HG03060 (cell line): Measurements from ENCODE around the gene DLG5.

Experiments
- ATAC-seq: cut with Tn5 transposase; IDR thresholded peaks from one replicate; pipeline ENCODE4 v1.9.1; 2021; ENCODE audit warnings: low read depth, moderate number of reproducible peaks; ENCODE audit not compliant: unreplicated experiment

The DLG5 gene

GRCh38 chr10:77915319-77916105, 11.0 kb downstream of the DLG5 start:
- ATAC-seq: no peak

DNA sequence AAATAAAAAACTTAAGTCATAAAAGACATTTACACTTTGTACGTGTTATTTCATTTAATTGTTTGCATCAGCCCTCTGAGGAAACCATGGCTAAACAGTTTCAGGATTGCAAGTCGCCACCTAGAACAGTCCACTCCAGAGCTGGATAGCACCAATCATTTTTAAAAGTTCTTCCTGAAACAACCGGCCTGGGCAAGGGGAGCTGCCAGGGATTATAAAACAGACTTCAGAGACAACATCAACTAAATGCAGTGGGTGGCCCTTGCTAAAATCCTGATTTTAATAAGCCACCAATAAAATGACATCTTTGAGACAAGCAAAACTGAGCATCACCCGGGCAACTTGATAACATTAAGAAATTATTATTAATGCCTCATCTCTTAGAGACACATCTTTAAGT, 13.5 kb downstream of the DLG5 start:
- ATAC-seq: no peak

- ATAC-seq: no peak
Measured at GRCh38 chr10:77912576-77912975, 14.0 kb downstream of the DLG5 start.

DNA sequence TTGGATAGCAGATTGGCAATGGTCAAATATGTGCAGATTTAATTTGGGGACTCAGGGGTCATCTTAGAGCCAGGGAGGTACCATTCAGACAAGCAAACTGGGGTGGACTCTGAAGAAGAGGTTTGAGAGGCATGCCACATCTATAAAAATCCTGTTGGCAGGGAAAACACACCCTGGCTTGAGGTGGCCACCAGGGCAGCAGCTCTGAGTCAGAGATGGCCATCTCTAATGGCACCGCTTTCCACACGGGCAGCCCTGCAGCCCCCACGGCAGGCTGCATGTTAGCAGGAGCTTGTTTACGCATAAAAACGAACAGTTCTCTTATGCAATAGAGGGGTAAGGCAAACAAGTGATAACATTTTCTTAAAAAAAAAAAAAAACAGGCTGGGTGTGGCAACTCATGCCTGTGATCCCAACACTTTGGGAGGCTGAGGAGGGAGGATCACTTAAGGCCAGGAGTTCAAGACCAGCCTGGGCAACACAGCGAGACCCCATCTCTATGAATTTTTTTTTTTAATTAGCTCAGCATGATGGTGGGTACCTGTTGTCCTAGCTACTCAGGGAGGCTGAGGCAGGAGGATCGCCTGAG, 14.9 kb downstream of the DLG5 start:
- no peak for ATAC-seq

DNA sequence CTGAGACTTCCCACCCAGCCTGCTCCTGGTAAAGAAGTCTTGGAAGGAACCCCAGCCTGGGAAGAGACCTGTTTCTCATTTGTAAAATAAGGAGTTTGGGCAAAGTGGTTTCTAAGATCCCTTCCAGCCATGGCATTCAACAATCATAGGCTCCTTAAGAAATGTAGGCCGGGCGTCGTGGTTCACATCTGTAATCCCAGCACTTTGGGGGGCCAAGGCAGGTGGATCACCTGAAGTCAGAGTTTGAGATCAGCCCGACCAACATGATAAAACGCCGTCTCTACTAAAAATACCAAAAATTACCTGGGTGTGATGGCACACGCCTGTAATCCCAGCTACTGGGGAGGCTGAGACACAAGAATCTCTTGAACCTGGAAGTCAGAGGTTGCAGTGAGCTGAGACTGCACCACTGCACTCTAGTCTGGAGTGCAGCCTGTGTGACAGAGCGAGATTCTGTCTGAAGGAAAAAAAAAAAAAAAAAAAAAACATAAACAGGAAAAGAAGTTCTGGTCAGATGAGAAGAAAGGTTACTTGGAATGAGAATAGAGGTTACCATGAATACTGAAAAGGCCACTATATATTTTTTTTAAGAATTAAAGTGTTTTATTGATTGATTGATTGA, 15.9 kb downstream of the DLG5 start:
- ATAC-seq: no peak

- ATAC-seq: no peak
Measured at GRCh38 chr10:77909749-77910375, 16.7 kb downstream of the DLG5 start.

DNA sequence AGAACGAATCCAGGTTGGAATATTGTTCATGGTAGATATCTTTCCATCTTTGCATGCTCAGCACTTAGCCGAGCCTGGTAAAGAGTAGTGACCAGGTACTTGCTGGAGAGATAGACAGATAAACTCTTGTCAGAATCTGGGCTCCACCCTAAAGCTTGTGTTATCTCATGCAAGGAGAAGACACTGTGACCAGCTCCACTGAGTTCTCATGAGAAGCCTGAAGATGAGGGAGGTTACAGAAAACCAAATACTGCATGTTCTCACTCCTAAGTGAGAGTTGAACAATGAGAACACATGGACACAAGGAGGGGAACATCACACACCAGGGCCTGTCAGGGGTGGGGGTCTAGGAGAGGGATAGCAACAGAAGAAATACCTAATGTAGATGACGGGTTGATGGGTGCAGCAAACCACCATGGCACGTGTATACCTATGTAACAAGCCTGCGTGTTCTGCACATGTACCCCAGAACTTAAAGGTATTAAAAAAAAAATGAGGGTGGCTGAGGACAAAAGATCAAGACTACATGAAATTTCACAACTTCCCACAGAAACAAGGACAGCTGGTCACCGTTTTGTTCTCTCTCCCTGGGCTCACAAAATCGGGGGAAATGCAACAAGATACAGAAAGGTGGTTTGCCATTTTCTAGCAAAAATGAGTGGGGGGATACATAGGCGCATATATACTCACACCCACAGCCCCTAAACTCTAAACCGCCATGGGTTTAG, 17.4 kb downstream of the DLG5 start:
- ATAC-seq: no peak

DNA sequence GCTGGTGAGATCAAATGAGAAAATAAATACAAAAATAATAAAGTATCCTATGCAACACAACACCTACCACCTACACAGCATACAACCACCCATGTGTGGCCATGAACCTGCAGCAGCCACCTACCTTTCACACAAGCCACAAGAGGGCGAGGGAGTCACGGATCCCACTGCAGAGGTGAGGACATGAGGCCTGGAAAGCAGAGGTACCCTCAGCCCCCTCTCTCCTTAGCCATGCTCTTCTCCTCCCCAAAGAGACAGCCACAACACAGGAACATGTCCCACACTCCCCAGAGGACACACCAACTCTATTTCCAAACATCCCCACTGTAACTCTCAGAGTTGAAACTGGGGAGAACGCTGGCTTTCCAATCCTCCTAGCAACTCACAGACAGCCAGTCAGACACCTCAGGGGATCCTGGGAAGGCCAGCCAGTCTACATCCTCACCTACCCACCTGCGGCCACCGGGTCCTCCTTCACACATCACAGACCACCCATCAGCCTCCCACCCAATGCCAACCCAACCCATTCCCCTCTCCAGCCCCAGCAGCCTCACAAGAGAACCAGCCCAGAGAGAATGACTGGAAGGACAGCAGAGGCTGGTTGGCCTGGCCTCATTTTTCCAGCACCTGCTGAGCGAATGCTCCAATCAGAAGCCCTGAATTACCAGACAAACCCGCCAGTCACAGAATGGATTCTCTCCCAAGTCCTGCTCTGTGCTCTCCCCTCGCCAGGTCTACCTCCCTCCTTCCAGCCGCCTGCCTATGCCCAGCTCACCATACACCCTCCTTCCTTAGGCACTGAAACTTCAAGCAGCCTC, 18.4 kb downstream of the DLG5 start:
- no peak for ATAC-seq

GRCh38 chr10:77907462-77907861, 19.1 kb downstream of the DLG5 start:
- no peak for ATAC-seq

DNA sequence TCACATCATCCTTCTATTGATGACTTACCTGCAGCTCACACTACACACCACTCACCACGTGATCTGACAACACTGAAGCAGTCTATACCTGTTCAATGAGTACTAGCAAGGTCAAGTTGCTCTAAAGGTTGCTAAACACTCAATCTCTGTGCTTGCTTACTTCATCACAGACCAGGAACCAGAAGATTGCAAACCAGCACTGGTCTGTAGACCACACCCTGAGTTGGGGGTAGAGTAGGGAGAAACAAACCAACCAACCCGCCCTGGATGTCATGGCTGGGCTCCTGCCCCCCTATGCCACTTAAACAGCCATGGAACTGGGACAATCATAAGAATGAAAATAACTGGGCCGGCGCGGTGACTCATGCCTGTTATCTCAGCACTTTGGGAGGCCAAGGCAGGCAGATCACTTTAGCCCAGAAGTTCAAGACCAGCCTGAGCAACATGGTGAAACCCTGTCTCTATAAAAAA, 19.6 kb downstream of the DLG5 start:
- no peak for ATAC-seq

- no peak for ATAC-seq
Measured at GRCh38 chr10:77905781-77906180, 20.8 kb downstream of the DLG5 start.

- no peak for ATAC-seq
Measured at GRCh38 chr10:77905086-77905748, 21.3 kb downstream of the DLG5 start.

GRCh38 chr10:77904100-77904840, 22.3 kb downstream of the DLG5 start:
- ATAC-seq: no peak

GRCh38 chr10:77902159-77902558, 24.4 kb downstream of the DLG5 start:
- no peak for ATAC-seq

GRCh38 chr10:77901743-77902142, 24.8 kb downstream of the DLG5 start:
- no peak for ATAC-seq

DNA sequence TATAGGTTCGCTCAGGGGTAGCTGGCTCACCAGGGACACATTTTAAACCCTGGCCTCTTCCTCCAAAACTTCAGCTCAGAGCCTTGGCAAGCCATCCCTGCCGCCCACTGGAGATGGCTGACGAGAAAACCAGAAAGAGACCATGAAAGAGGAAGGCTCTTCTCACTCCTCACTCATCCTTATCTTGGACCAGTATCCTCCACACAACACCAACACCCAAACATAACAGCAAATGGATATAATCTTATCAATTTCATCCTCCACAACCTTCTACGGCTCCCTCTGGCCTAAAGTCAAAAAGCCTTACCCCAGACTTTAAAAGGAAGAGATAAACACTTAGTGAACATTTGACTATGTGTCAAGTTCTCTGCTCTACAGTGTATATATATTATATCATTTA, 26.9 kb downstream of the DLG5 start:
- no peak for ATAC-seq

DNA sequence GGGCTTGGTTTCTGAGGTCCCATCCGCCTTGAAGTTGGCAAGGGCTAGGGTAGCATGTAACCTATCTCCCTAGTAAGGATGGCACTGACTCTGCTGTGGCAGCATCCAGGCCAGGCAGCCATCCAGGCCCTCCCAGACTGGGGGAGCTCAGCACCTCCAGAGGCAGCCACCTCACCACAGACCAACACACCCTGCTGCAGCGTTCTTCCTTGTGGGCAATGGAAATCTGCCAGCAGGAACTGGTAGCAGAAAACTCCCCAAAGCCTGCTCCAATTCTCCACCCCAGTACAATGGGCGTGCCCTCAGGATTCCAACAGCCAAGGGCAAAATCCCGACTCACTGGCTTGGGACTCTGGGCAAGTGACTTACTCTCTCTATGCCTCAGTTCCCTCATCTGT, 27.5 kb downstream of the DLG5 start:
- no peak for ATAC-seq

DNA sequence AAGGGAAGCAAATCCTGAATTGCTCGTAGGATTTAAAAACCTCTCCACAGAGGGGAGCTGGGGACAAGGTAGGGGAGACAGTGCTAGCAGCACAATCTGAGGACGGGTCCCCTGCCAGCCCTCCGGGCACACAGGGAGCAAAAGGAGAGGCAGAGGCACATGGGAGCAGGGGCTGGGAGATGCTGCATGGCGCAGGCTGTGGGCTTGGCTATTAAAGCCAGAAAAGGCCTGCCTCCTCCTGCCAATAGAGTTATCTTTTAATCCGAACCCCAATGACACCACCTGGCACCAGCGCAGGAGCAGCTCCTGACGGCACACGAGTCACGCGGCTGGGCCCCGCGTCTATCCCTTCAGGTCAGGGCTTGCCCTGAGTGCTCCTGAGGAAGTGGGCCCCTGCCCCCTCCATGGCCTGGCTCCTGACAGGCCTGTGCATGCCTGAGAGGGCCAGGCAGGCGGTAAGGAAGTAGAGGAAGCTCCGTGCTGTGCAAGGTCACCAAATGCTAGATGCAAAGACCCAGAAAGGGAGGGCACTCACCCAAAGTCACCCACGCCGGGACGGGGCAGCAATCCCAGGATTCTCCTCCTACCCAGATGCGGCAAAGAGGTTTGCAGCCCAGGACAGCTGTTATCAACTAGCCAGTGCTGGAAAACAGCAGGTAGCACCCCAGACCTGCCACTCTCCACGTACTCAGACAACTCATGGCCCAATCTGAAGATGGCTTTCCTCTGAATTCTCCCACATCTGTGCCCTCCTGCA, 28.1 kb downstream of the DLG5 start:
- ATAC-seq: no peak
